ENCODE data around the gene VCL. TPM values are rescaled to one million over a fixed set of nuclear protein-coding genes. Genes with fewer than 3 reads are reported as not detected.

Gene VCL
- total and polyA plus RNA-seq, 4 donors, result 4.3 to 37.8 (median 17.3) TPM

GRCh38 chr10:74167443-74167842, 169.5 kb downstream of the VCL start:
- no peak for DNase-seq (ENCODE audit: low spot score)
- TF ChIP-seq YY1 (IDR thresholded peaks at IDR 0.05) (no peak), REST (IDR thresholded peaks at IDR 0.05) (no peak), GABPA (IDR thresholded peaks at IDR 0.05 in 1 of 2, conservative IDR thresholded peaks at IDR 0.05 in 1 of 2) (no peak), JUND (IDR thresholded peaks at IDR 0.05) (no peak), CTCF (IDR thresholded peaks at IDR 0.05; ENCODE audit: low read depth, low read length, missing input control) (no peak), MAX (IDR thresholded peaks at IDR 0.05) (no peak), TAF1 (conservative IDR thresholded peaks at IDR 0.05) (no peak), EGR1 (IDR thresholded peaks at IDR 0.05; ENCODE audit: low read depth in 2 of 2) (no peak), HNF4A (conservative IDR thresholded peaks at IDR 0.05) (no peak), FOXA2 (IDR thresholded peaks at IDR 0.05) (no peak), HNF4G (IDR thresholded peaks at IDR 0.05) (no peak), RAD21 (IDR thresholded peaks at IDR 0.05) (no peak), ZBTB33 (IDR thresholded peaks at IDR 0.05) (no peak), SP1 (IDR thresholded peaks at IDR 0.05) (no peak), FOXA1 (IDR thresholded peaks at IDR 0.05) (no peak), ATF3 (IDR thresholded peaks at IDR 0.05) (no peak), NR2F2 (IDR thresholded peaks at IDR 0.05) (no peak), RXRA (IDR thresholded peaks at IDR 0.05) (no peak)
- 81% methylated on average over 1 of the region's 1 CpG for WGBS
- H3K36me3 ChIP-seq (ENCODE audit: control insufficient read depth in 4 of 4, insufficient read depth in 3 of 4, low read depth in 1 of 4, low read length in 3 of 4), result no peaks in the 10 kb centered on the region
- H3K9ac ChIP-seq (ENCODE audit: low read depth in 1 of 2, low read length in 2 of 2), result no peak overlapping the region
- no peak overlapping the region for H3K4me3 ChIP-seq (ENCODE audit: low read depth in 1 of 3, low read length in 3 of 3)
- no peaks in the 10 kb centered on the region for H3K27me3 ChIP-seq (ENCODE audit: control insufficient read depth in 4 of 4, insufficient read depth in 4 of 4, low read length in 3 of 4)
- no peaks in the 10 kb centered on the region for H3K4me1 ChIP-seq (ENCODE audit: control insufficient read depth in 4 of 4, insufficient read depth in 4 of 4, low read length in 3 of 4)
- no peak overlapping the region for H3K27ac ChIP-seq (ENCODE audit: low read depth in 1 of 2, low read length in 2 of 2)
- H3K9me3 ChIP-seq (ENCODE audit: control insufficient read depth in 4 of 4, low read length in 3 of 4), result no peaks in the 10 kb centered on the region

Other genes starting within 250 kb of the VCL start
- gene CHCHD1, start 216.1 kb upstream of the VCL start, total RNA-seq, result 10 to 100 TPM in 1 of 2 donors, 1 to 10 TPM in 1; 7.6 to 13.7 TPM
- 10 to 100 TPM; 32.5 to 47.4 TPM for gene CHCHD1, start 216.1 kb upstream of the VCL start, polyA plus RNA-seq
- gene ZSWIM8, start 212.5 kb upstream of the VCL start, total RNA-seq, result 10 to 100 TPM; 35.3 to 66.2 TPM
- 10 to 100 TPM; 33.3 to 53.4 TPM for gene ZSWIM8, start 212.5 kb upstream of the VCL start, polyA plus RNA-seq
- 10 to 100 TPM; 11.4 to 14.0 TPM for gene NDST2, start 186.5 kb upstream of the VCL start, total RNA-seq
- 1 to 10 TPM; 6.5 to 7.6 TPM for gene NDST2, start 186.5 kb upstream of the VCL start, polyA plus RNA-seq
- 10 to 100 TPM in 1 of 2 donors, 1 to 10 TPM in 1; 9.3 to 18.3 TPM for gene CAMK2G, start 123.6 kb upstream of the VCL start, total RNA-seq
- 10 to 100 TPM in 1 of 2 donors, 1 to 10 TPM in 1; 6.8 to 10.4 TPM for gene CAMK2G, start 123.6 kb upstream of the VCL start, polyA plus RNA-seq
- 1 to 10 TPM in 1 of 2 donors, under 1 TPM in 1; 0.67 to 1.0 TPM for gene PLAU, start 87.0 kb upstream of the VCL start, total RNA-seq
- under 1 TPM; 0.40 to 0.91 TPM for gene PLAU, start 87.0 kb upstream of the VCL start, polyA plus RNA-seq
- 10 to 100 TPM; 20.2 to 24.8 TPM for gene AP3M1, start 152.7 kb downstream of the VCL start, total RNA-seq
- gene AP3M1, start 152.7 kb downstream of the VCL start, polyA plus RNA-seq, result 10 to 100 TPM in 1 of 2 donors, 1 to 10 TPM in 1; 7.5 to 12.9 TPM
- gene ADK, start 153.1 kb downstream of the VCL start, total RNA-seq, result 10 to 100 TPM; 18.0 to 88.0 TPM
- gene ADK, start 153.1 kb downstream of the VCL start, polyA plus RNA-seq, result 100 to 1,000 TPM in 1 of 2 donors, 10 to 100 TPM in 1; 43.0 to 110 TPM